ENCODE results near the gene SHANK3.

- TF ChIP-seq CTCF (conservative IDR thresholded peaks at IDR 0.05; ENCODE audit: low read depth in 2 of 2) (no peak), EZH2 (IDR thresholded peaks at IDR 0.05; ENCODE audit: low read depth, unreplicated experiment) (no peak), CREB1 (CRISPR knock-in tag; IDR thresholded peaks at IDR 0.05; ENCODE audit: low read depth) (no peak), ZNF331 (CRISPR knock-in tag; IDR thresholded peaks at IDR 0.05; ENCODE audit: low read depth) (no peak), REST (IDR thresholded peaks at IDR 0.05; ENCODE audit: unreplicated experiment) (no peak)
Observed at GRCh38 chr22:50714631-50715179, 42.1 kb downstream of the SHANK3 start.
